Heart left ventricle (tissue), 13 donors: ENCODE results near the gene PHKB.
"Not testable (repeated sequence)": the region's sequence is repeated elsewhere in the genome, so short reads cannot be mapped to it uniquely, and the experiment has no call there.

ENCODE experiments used
- CTCF ChIP-seq, 12 donors: fragments of 200-600 bp; sonication (generic) in 4 of 12; IDR thresholded peaks; one replicate each; pipeline versions ENCODE4 v1.5.0 to v1.8.0; 2018 to 2022; ENCODE audit warnings: antibody characterized with exemption in 12 of 12, mild to moderate bottlenecking in 5 of 12
- POLR2A ChIP-seq, 2 donors: fragments of 450-650 bp; IDR thresholded peaks; one replicate each; pipeline ENCODE4 v1.6.1; 2017; ENCODE audit warnings: antibody characterized with exemption in 2 of 2, mild to moderate bottlenecking in 2 of 2, moderate library complexity in 2 of 2
- donor health status: ischemic (EF 13 %, LVEDD 7.1; RV severe dilation, severe dysfunction).
- donor health status: DM: no; HTN: yes; CAD: no.
- donor health status: DM: no; HTN: no; CAD: no.
- donor health status: ischemic (EF 25% LVEDD 6.9; RV normal size, moderate dysfunction).
- donor health status: ischemic (EF 25% LVEDD 5.7; RV mildly dilated, moderate dysfunction).
- donor health status: ischemic (EF 35%, LVEDD 5.7; RV mildly dilated, moderate dysfunction).
- donor health status: nonischemic (EF 11% LVEDD 7.7; RV severe dilation, severe dysfunction).
- donor health status: DM: yes; HTN: yes; CAD: no.
- donor health status: PGD.
- donor health status: ischemic (EF 29% LVEDD 5.4; RV normal size, mild dysfunction).
- donor health status: nonischemic (EF 23%, LVEDD 6.1; RV moderate dilation, normal function).

GRCh38 chr16:47442884-47443283 lies 18.2 kb upstream of the PHKB start:
- not testable (repeated sequence) for TF ChIP-seq CTCF, POLR2A (IDR thresholded peaks at IDR 0.05)
